Measurements from ENCODE around the gene AHNAK2.

AHNAK2 gene

DNA sequence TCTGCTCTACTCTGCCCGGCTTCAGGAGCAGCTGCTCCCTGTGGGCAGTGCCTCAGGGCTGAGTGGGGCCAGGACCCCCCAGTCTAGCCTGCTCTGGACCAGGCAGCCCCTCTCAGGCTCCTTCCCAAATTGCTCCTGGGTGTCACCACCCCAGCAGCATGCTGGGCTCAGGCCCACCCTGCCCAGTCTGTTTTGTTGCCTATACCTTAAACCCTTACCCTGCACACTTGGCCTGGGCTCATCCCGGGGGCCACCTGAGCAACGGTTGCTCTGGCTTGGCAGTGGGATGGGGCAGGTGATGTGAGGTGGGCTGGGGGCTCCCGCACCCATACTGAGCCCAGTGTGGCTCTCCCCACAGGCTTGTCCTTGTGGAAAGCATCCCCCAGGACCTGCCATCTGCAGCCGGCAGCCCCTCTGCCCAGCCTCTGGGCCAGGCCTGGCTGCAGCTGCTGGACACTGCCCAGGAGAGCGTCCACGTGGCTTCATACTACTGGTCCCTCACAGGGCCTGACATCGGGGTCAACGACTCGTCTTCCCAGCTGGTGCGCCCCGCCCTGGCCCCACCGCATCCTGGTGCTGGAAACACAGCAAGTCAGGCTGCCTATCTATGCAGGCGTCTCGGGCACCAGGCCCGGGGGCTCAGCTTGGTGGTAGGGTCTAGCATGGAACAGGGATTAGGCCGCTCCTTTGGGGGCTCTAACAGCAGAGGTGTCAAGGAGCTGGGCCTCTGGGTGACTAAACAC lies 49.6 kb downstream of the AHNAK2 start:
- H3K27ac ChIP-seq, result no peak overlapping the region
- no peak for TF ChIP-seq ZFX (IDR thresholded peaks at IDR 0.05; ENCODE audit: borderline replicate concordance)
- TF ChIP-seq, protein P1, sequence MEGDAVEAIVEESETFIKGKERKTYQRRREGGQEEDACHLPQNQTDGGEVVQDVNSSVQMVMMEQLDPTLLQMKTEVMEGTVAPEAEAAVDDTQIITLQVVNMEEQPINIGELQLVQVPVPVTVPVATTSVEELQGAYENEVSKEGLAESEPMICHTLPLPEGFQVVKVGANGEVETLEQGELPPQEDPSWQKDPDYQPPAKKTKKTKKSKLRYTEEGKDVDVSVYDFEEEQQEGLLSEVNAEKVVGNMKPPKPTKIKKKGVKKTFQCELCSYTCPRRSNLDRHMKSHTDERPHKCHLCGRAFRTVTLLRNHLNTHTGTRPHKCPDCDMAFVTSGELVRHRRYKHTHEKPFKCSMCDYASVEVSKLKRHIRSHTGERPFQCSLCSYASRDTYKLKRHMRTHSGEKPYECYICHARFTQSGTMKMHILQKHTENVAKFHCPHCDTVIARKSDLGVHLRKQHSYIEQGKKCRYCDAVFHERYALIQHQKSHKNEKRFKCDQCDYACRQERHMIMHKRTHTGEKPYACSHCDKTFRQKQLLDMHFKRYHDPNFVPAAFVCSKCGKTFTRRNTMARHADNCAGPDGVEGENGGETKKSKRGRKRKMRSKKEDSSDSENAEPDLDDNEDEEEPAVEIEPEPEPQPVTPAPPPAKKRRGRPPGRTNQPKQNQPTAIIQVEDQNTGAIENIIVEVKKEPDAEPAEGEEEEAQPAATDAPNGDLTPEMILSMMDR (IDR thresholded peaks at IDR 0.05), result no peak

- TF ChIP-seq, protein P1 (IDR thresholded peaks at IDR 0.05), result no peak
- TF ChIP-seq ZFX (IDR thresholded peaks at IDR 0.05; ENCODE audit: borderline replicate concordance), result no peak
- H3K27ac ChIP-seq, result no peak overlapping the region
Measured at GRCh38 chr14:104927901-104928300, 50.3 kb downstream of the AHNAK2 start.

- H3K27ac ChIP-seq, result no peak overlapping the region
- no peak for TF ChIP-seq ZFX (IDR thresholded peaks at IDR 0.05; ENCODE audit: borderline replicate concordance)
- TF ChIP-seq, protein P1 (IDR thresholded peaks at IDR 0.05), result no peak
Measured at GRCh38 chr14:104927432-104927816, 50.8 kb downstream of the AHNAK2 start.

GRCh38 chr14:104926619-104927431 lies 51.3 kb downstream of the AHNAK2 start:
- H3K27ac ChIP-seq, result no peak overlapping the region
- TF ChIP-seq, protein P1 (IDR thresholded peaks at IDR 0.05), result no peak
- TF ChIP-seq ZFX (IDR thresholded peaks at IDR 0.05; ENCODE audit: borderline replicate concordance), result no peak

DNA sequence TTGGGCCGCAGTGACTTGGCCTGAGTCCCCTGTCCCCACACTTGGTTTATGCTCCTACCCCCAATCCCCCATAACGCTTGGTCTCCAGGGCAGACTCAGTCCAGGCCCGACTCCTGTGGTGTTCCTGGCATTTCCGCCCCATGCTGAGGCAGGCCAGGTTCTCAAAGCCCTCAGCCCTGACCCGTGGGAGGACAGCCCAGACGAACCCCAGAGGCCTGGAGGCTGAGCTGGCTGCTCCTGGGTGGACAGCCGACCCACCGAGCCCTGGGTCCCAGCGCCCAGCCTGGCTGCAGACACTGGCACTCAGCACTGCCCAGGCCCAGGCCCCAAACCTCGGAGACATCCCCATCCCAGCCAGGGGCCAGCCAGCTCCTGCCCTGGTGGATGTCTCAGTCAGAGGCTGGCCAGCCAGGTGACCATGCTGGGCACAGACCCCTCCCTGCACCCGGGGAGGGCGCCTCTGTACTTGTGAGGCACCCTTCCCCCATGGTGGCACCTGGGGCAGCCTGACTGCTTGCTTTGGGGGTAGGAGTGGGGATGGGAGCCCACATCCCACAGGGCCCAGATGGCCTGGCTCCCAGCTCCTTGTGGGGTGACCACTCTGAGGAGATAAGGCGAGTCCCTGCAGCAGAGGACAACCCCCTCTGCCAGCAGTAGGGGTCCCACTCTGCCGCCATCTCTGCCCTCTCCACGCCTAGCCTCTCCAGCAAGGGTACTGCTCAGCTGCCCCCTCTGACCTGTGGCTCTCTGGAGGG lies 52.1 kb downstream of the AHNAK2 start:
- no peak for TF ChIP-seq ZFX (IDR thresholded peaks at IDR 0.05; ENCODE audit: borderline replicate concordance)
- TF ChIP-seq, protein P1 (IDR thresholded peaks at IDR 0.05), result no peak
- H3K27ac ChIP-seq, result no peak overlapping the region

DNA sequence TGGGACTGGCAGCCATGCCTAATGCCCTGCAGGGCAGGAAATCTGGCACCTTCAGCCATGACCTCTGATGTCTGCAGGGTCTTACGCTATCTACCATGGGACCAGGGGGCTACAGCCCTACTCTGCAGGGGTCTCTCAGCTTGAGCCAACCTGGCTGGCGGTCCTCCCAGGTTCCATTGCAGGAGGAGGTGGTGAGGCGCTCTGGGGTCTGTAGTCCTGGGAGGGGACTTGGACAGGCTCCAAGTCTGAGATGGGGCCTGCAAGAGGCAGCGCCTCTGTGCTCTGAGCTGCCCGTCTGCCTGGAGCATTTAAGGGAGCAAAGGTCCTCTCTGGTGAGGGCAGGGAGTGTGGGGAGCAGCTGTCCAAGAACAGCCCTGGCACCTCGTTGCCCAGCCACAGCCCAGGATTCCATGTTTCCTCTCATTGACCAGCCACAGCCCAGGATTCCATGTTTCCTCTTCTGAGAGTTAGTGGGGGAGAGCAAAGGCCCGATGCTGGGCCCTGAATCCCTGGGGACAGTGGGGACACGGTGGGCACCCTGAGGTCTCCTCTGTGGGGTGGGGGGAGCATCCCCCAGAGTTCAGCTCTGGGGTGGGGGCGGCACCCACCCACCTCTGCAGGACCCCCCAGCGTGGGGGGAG lies 52.8 kb downstream of the AHNAK2 start:
- H3K27ac ChIP-seq, result no peak overlapping the region
- TF ChIP-seq ZFX (IDR thresholded peaks at IDR 0.05; ENCODE audit: borderline replicate concordance), result no peak
- TF ChIP-seq, protein P1 (IDR thresholded peaks at IDR 0.05), result no peak

Measured in 22Rv1 (cell line).